ENCODE results near the gene XIRP2. TPM values are rescaled to one million over a fixed set of nuclear protein-coding genes. Genes with fewer than 3 reads are reported as not detected.

Gene XIRP2
- total and polyA plus RNA-seq, 2 of the 4 experiments (the other 2 are of a cell fraction) = 0.05 to 0.18 TPM

DNA sequence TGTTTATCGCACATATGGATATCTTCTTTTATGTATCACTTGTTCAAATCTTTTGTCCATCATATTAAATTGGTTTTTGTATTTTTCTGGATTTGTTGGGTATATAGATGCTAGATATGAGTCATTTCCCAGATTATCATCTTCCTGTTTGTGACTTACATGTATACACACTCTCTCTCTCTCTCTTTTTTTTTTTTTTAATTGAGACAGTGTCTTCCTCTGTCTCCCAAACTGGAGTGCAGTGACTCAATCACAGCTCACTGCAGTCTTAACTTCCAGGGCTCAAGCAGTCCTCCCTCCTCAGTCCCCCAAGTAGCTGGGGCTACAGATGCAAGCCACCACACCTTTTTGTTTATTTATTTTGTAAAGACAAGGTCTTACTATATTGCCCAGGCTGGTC, 43.8 kb downstream of the XIRP2 start:
- TF ChIP-seq FOS (IDR thresholded peaks at IDR 0.05; ENCODE audit: low read depth, low read length) = no peak
- no peak for TF ChIP-seq NFE2L2 (IDR thresholded peaks at IDR 0.05; ENCODE audit: low read depth, low read length)
- no peak for TF ChIP-seq CHD1 (IDR thresholded peaks at IDR 0.05; ENCODE audit: low read depth, low read length)
- TF ChIP-seq MXI1 (IDR thresholded peaks at IDR 0.05; ENCODE audit: borderline replicate concordance, low read depth, low read length) = no peak
- TF ChIP-seq, protein P1, sequence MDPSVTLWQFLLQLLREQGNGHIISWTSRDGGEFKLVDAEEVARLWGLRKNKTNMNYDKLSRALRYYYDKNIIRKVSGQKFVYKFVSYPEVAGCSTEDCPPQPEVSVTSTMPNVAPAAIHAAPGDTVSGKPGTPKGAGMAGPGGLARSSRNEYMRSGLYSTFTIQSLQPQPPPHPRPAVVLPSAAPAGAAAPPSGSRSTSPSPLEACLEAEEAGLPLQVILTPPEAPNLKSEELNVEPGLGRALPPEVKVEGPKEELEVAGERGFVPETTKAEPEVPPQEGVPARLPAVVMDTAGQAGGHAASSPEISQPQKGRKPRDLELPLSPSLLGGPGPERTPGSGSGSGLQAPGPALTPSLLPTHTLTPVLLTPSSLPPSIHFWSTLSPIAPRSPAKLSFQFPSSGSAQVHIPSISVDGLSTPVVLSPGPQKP (IDR thresholded peaks at IDR 0.05; ENCODE audit: borderline replicate concordance, low read depth, low read length) = no peak
- TF ChIP-seq, protein P2, sequence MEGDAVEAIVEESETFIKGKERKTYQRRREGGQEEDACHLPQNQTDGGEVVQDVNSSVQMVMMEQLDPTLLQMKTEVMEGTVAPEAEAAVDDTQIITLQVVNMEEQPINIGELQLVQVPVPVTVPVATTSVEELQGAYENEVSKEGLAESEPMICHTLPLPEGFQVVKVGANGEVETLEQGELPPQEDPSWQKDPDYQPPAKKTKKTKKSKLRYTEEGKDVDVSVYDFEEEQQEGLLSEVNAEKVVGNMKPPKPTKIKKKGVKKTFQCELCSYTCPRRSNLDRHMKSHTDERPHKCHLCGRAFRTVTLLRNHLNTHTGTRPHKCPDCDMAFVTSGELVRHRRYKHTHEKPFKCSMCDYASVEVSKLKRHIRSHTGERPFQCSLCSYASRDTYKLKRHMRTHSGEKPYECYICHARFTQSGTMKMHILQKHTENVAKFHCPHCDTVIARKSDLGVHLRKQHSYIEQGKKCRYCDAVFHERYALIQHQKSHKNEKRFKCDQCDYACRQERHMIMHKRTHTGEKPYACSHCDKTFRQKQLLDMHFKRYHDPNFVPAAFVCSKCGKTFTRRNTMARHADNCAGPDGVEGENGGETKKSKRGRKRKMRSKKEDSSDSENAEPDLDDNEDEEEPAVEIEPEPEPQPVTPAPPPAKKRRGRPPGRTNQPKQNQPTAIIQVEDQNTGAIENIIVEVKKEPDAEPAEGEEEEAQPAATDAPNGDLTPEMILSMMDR (conservative IDR thresholded peaks at IDR 0.05; ENCODE audit: low read depth, low read length) = no peak
- TF ChIP-seq, protein P3, sequence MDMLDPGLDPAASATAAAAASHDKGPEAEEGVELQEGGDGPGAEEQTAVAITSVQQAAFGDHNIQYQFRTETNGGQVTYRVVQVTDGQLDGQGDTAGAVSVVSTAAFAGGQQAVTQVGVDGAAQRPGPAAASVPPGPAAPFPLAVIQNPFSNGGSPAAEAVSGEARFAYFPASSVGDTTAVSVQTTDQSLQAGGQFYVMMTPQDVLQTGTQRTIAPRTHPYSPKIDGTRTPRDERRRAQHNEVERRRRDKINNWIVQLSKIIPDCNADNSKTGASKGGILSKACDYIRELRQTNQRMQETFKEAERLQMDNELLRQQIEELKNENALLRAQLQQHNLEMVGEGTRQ (IDR thresholded peaks at IDR 0.05; ENCODE audit: low read depth, low read length) = no peak
- TF ChIP-seq RFX5 (IDR thresholded peaks at IDR 0.05; ENCODE audit: low read depth, low read length) = no peak
- no peak for TF ChIP-seq BHLHE40 (IDR thresholded peaks at IDR 0.05; ENCODE audit: low read depth, low read length)
- TF ChIP-seq CEBPB (IDR thresholded peaks at IDR 0.05; ENCODE audit: low read depth, low read length) = no peak
- no peak for TF ChIP-seq RAD21 (IDR thresholded peaks at IDR 0.05; ENCODE audit: low read length)
- TF ChIP-seq MAZ (IDR thresholded peaks at IDR 0.05; ENCODE audit: borderline replicate concordance, low read depth, low read length) = no peak
- no peak for TF ChIP-seq SMC3 (IDR thresholded peaks at IDR 0.05; ENCODE audit: low read depth, low read length)
- no peak for TF ChIP-seq MAFK (IDR thresholded peaks at IDR 0.05; ENCODE audit: low read depth, low read length)
- no peak for TF ChIP-seq POLR2A (IDR thresholded peaks at IDR 0.05; ENCODE audit: low read depth, low read length)
- no peak for TF ChIP-seq RCOR1 (IDR thresholded peaks at IDR 0.05; ENCODE audit: insufficient replicate concordance, low read length)
- Histone ChIP-seq H3K27ac (ENCODE audit: insufficient read depth, low read length) (no peak overlapping the region), H4K5ac (ENCODE audit: low read depth, low read length) (no peak overlapping the region), H3K14ac (replicated peaks; ENCODE audit: low read depth, low read length) (no peak overlapping the region), H2AK9ac (replicated peaks; ENCODE audit: low read depth, low read length, poor library complexity) (no peak overlapping the region), H4K91ac (ENCODE audit: insufficient read depth, low read depth, low read length) (no peak overlapping the region), H3K4ac (ENCODE audit: low read depth, low read length) (no peak overlapping the region), H2AK5ac (ENCODE audit: low read depth, low read length) (no peak overlapping the region), H3K27me3 (ENCODE audit: control insufficient read depth, insufficient read depth, low read length) (no peaks in the 10 kb centered on the region), H3K4me1 (ENCODE audit: control insufficient read depth, insufficient read depth, low read length) (no peaks in the 10 kb centered on the region), H2BK15ac (ENCODE audit: low read depth, low read length) (no peak overlapping the region), H3K36me3 (ENCODE audit: control insufficient read depth, insufficient read depth, low read length) (no peaks in the 10 kb centered on the region), H3K4me2 (ENCODE audit: low read depth, low read length) (no peak overlapping the region), H3K9ac (ENCODE audit: low read depth, low read length) (no peak overlapping the region), H3K4me3 (ENCODE audit: insufficient read depth, low read depth, low read length) (no peak overlapping the region), H3K79me1 (ENCODE audit: low read depth in 1 of 2, low read length in 2 of 2) (no peaks in the 10 kb centered on the region), H3K18ac (ENCODE audit: low read depth, low read length) (no peak overlapping the region), H3K9me1 (ENCODE audit: insufficient read depth, low read length) (no peaks in the 10 kb centered on the region), H2BK120ac (ENCODE audit: low read depth, low read length) (no peak overlapping the region), H4K8ac (ENCODE audit: low read depth in 2 of 2, low read length in 2 of 2) (no peak overlapping the region), H4K20me1 (ENCODE audit: insufficient read depth, low read length) (no peaks in the 10 kb centered on the region), H2BK20ac (ENCODE audit: low read depth, low read length) (no peak overlapping the region), H3K56ac (ENCODE audit: extremely low read depth, insufficient read depth, low read length) (no peak overlapping the region), H3K23ac (ENCODE audit: low read depth, low read length) (no peak overlapping the region), H2AFZ (replicated peaks; ENCODE audit: low read length, poor library complexity) (no peak overlapping the region), H2BK5ac (ENCODE audit: low read depth, low read length, poor library complexity, severe bottlenecking) (no peak overlapping the region), H3K9me3 (ENCODE audit: control insufficient read depth, insufficient read depth, low read length) (no peaks in the 10 kb centered on the region)
- DNase-seq (peak; percentile 68), ATAC-seq (ENCODE audit: low read depth) (0 out of 2 replicates have a peak, but pooled peaks have one; percentile 24)
- ChIA-PET POLR2A (ENCODE audit: unreplicated experiment) (interaction anchor here (0.6 kb wide), 1 partner anchor 26 kb away, joined by 5 read pairs; no protein-coding TSS in a partner anchor), CTCF (interaction anchor here (0.6 to 1.0 kb wide), 2 partner anchors 393 to 1027 kb away, joined by 3 to 5 read pairs; no protein-coding TSS in a partner anchor)
- BruUV-seq (replicated peaks) = no TSS peak
- in situ Hi-C loops (cut with MboI; ENCODE audit: low sequenced_read_pairs) (no loop called here), dilution Hi-C loops (cut with HindIII; ENCODE audit: low sequenced_read_pairs, unreplicated experiment) (no loop called here), intact Hi-C loops (cut with micrococcal nuclease) (loop anchor here (5.0 kb wide), 1 partner anchor 575 kb away; no protein-coding TSS in a partner anchor)
- no CpG with 5 or more reads among the region's 1 CpG for WGBS, 2 experiments (ENCODE audit: extremely low coverage in 2 of 2, insufficient read length in 1 of 2)
